Stomach (tissue), 4 donors: ENCODE data around the gene ENTR1.

Source experiments
- EP300 ChIP-seq: sonication (generic); formaldehyde crosslinking; IDR thresholded peaks from one replicate; pipeline ENCODE4 v1.6.1; 2017; ENCODE audit warnings: antibody characterized with exemption
- POLR2AphosphoS5 ChIP-seq, 3 donors: sonication (generic); formaldehyde crosslinking; IDR thresholded peaks; one replicate each; pipeline ENCODE4 v1.6.1; 2016; ENCODE audit warnings: antibody characterized with exemption in 3 of 3
- TF ChIP-seq, protein P1 (sequence below), 7 experiments: fragments of 450-650 bp in 4 of 7; fragments of 200-600 bp in 3 of 7; sonication (generic) in 3 of 7; IDR thresholded peaks; one replicate each; pipeline ENCODE4 v1.5.1; 2016 to 2019; ENCODE audit warnings: antibody characterized with exemption in 7 of 7, control low read depth in 2 of 7, mild to moderate bottlenecking in 1 of 7

DNA sequence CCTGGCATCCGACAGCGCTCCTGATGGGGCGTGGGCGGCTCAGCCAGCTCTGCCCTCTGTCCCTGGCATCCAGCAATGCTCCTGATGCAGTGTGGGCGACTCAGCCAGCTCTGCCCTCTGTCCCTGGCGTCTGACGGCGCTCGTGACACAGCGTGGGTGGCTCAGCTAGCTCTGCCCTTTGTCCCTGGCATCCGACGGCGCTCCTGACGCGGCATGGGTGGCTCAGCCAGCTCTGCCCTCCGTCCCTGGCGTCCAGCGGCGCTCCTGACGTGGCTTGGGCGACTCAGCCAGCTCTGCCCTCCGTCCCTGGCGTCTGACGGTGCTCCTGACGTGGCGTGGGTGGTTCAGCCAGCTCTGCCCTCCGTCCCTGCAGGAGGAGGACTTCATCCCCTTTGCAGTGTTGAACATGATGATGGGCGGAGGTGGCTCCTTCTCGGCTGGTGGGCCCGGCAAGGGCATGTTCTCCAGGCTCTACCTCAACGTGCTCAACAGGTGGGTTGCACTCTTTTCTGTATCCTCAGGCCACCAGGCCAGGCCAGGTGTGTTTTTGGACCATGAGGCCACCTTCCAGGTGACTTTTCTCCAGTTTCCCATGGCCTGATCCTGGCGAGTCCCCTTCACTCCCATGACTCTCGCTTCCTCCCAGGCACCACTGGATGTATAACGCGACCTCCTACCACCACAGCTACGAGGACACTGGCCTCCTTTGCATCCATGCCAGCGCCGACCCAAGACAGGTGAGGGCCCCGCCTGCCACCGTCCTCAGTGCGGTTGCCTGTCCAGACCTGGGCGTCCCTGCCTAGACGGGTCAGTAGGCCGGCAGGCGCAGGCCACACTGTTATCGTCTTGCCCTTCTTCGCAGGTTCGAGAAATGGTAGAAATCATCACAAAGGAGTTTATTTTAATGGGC, 8.0 kb upstream of the ENTR1 start:
- TF ChIP-seq EP300 (no peak), POLR2AphosphoS5 (IDR thresholded peaks at IDR 0.05) (no peak)
- TF ChIP-seq, protein P1, sequence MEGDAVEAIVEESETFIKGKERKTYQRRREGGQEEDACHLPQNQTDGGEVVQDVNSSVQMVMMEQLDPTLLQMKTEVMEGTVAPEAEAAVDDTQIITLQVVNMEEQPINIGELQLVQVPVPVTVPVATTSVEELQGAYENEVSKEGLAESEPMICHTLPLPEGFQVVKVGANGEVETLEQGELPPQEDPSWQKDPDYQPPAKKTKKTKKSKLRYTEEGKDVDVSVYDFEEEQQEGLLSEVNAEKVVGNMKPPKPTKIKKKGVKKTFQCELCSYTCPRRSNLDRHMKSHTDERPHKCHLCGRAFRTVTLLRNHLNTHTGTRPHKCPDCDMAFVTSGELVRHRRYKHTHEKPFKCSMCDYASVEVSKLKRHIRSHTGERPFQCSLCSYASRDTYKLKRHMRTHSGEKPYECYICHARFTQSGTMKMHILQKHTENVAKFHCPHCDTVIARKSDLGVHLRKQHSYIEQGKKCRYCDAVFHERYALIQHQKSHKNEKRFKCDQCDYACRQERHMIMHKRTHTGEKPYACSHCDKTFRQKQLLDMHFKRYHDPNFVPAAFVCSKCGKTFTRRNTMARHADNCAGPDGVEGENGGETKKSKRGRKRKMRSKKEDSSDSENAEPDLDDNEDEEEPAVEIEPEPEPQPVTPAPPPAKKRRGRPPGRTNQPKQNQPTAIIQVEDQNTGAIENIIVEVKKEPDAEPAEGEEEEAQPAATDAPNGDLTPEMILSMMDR (IDR thresholded peaks at IDR 0.05) = no peak
